Measurements from ENCODE around the gene DOCK9. TPM values are rescaled to one million over a fixed set of nuclear protein-coding genes. Genes with fewer than 3 reads are reported as not detected.
A peak's percentile ranks its signal among the peaks of the same experiment; 100 is the strongest.

DOCK9 gene
- total and polyA plus RNA-seq, 2 donors from 2014 or later, result 14.0 to 125 TPM

- no peak overlapping the region for H3K27ac ChIP-seq (ENCODE audit: low read depth in 2 of 2, low read length in 2 of 2)
- H3K9ac ChIP-seq (ENCODE audit: low read length in 3 of 3), result no peak overlapping the region
- intact Hi-C loops (cut with DNase I), result no loop called here
- no peaks in the 10 kb centered on the region for H3K9me3 ChIP-seq (ENCODE audit: control insufficient read depth in 2 of 3, insufficient read depth in 1 of 3, low read length in 3 of 3)
- DNase-seq, result peak; percentile 70 to 81 (median 78)
- no peak overlapping the region for H3K4me3 ChIP-seq (ENCODE audit: low read length in 3 of 3)
- H3K4me1 ChIP-seq (ENCODE audit: control insufficient read depth in 2 of 3, insufficient read depth in 2 of 3, low read depth in 1 of 3, low read length in 3 of 3), result no peaks in the 10 kb centered on the region
- H3K27me3 ChIP-seq (ENCODE audit: control insufficient read depth, insufficient read depth, low read length), result no peaks in the 10 kb centered on the region
- TF ChIP-seq, protein P1, sequence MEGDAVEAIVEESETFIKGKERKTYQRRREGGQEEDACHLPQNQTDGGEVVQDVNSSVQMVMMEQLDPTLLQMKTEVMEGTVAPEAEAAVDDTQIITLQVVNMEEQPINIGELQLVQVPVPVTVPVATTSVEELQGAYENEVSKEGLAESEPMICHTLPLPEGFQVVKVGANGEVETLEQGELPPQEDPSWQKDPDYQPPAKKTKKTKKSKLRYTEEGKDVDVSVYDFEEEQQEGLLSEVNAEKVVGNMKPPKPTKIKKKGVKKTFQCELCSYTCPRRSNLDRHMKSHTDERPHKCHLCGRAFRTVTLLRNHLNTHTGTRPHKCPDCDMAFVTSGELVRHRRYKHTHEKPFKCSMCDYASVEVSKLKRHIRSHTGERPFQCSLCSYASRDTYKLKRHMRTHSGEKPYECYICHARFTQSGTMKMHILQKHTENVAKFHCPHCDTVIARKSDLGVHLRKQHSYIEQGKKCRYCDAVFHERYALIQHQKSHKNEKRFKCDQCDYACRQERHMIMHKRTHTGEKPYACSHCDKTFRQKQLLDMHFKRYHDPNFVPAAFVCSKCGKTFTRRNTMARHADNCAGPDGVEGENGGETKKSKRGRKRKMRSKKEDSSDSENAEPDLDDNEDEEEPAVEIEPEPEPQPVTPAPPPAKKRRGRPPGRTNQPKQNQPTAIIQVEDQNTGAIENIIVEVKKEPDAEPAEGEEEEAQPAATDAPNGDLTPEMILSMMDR (IDR thresholded peaks at IDR 0.05; ENCODE audit: borderline replicate concordance, extremely low read depth, insufficient read depth), result peak; percentile 74
- peaks cover 0 to 3% (median under 1%) of the 10 kb centered on the region in 3 donors for H3K36me3 ChIP-seq (ENCODE audit: control insufficient read depth in 2 of 3, insufficient read depth in 3 of 3, low read length in 3 of 3)
- FAIRE-seq, result no peak
Observed at GRCh38 chr13:98839856-98840769, 137.8 kb downstream of the DOCK9 start.

DNA sequence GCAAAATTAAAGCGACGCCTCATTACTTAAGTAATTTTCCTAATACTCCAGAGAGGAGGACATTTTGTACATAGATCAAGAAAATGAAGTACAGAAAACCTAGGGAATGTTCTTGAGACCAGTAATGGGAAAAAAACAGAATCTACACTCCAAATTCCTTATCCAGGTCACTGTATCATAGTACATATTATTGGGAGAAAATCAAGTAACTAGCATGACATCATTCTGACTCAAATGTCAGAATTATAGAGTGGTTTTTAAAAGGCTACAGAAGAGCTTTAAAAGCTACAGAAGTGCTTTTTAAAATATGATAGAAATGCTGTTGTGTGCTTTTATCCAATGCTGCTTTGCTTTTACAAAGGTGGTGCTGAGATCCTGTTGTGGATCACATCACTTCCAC lies 139.1 kb downstream of the DOCK9 start:
- Histone ChIP-seq H3K36me3 (ENCODE audit: control insufficient read depth in 2 of 3, insufficient read depth in 3 of 3, low read length in 3 of 3) (no peaks in the 10 kb centered on the region), H3K27me3 (ENCODE audit: control insufficient read depth, insufficient read depth, low read length) (no peaks in the 10 kb centered on the region), H3K9me3 (ENCODE audit: control insufficient read depth in 2 of 3, insufficient read depth in 1 of 3, low read length in 3 of 3) (no peaks in the 10 kb centered on the region), H3K27ac (ENCODE audit: low read depth in 2 of 2, low read length in 2 of 2) (no peak overlapping the region), H3K4me3 (ENCODE audit: low read length in 3 of 3) (no peak overlapping the region), H3K9ac (ENCODE audit: low read length in 3 of 3) (no peak overlapping the region), H3K4me1 (ENCODE audit: control insufficient read depth in 2 of 3, insufficient read depth in 2 of 3, low read depth in 1 of 3, low read length in 3 of 3) (no peaks in the 10 kb centered on the region)
- DNase-seq, result no peak
- intact Hi-C loops (cut with DNase I), result no loop called here
- TF ChIP-seq, protein P1 (IDR thresholded peaks at IDR 0.05; ENCODE audit: borderline replicate concordance, extremely low read depth, insufficient read depth), result no peak
- FAIRE-seq, result no peak

DNA sequence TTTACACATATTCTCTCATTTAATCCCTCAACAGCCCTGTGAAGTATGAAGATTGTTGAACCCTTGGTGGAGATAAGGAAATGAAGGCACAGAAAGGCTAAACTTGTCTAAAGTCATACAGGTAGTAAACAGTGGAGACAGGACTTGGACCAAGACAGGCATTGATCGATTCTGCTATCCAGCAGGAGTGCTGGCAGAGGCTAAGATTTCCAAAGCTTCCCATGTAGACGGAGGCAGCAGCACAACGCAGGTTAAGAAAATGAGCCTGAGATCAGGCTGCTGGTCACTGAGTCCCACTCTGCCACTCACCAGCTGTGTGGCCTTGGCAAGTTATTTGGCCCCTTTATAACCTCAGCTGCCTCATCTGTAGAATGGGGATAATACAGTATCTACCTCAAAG lies 140.0 kb downstream of the DOCK9 start:
- Histone ChIP-seq H3K27ac (ENCODE audit: low read depth in 2 of 2, low read length in 2 of 2) (no peak overlapping the region), H3K27me3 (ENCODE audit: control insufficient read depth, insufficient read depth, low read length) (no peaks in the 10 kb centered on the region), H3K9me3 (ENCODE audit: control insufficient read depth in 2 of 3, insufficient read depth in 1 of 3, low read length in 3 of 3) (no peaks in the 10 kb centered on the region), H3K36me3 (ENCODE audit: control insufficient read depth in 2 of 3, insufficient read depth in 3 of 3, low read length in 3 of 3) (no peaks in the 10 kb centered on the region), H3K4me3 (ENCODE audit: low read length in 3 of 3) (no peak overlapping the region), H3K9ac (ENCODE audit: low read length in 3 of 3) (no peak overlapping the region), H3K4me1 (ENCODE audit: control insufficient read depth in 2 of 3, insufficient read depth in 2 of 3, low read depth in 1 of 3, low read length in 3 of 3) (no peaks in the 10 kb centered on the region)
- DNase-seq, result no peak
- FAIRE-seq, result no peak
- TF ChIP-seq, protein P1 (IDR thresholded peaks at IDR 0.05; ENCODE audit: borderline replicate concordance, extremely low read depth, insufficient read depth), result no peak
- intact Hi-C loops (cut with DNase I), result no loop called here

Data from kidney (tissue), 14 donors.